IPS-18c (cell line): ENCODE data around the gene SLC4A2.
A peak's percentile ranks its signal among the peaks of the same experiment; 100 is the strongest.

Experiments used
- H3K4me3 ChIP-seq: 2 replicates; pipeline ENCODE4 v1.7.0; 2013; ENCODE audit warnings: low read depth, mild to moderate bottlenecking, low read length, moderate library complexity; ENCODE audit not compliant: insufficient read depth
- H3K9me3 ChIP-seq: one replicate; pipeline ENCODE4 v1.6.1; 2013; ENCODE audit warnings: mild to moderate bottlenecking, low read length, moderate library complexity; ENCODE audit not compliant: control insufficient read depth, insufficient read depth

Gene SLC4A2

DNA sequence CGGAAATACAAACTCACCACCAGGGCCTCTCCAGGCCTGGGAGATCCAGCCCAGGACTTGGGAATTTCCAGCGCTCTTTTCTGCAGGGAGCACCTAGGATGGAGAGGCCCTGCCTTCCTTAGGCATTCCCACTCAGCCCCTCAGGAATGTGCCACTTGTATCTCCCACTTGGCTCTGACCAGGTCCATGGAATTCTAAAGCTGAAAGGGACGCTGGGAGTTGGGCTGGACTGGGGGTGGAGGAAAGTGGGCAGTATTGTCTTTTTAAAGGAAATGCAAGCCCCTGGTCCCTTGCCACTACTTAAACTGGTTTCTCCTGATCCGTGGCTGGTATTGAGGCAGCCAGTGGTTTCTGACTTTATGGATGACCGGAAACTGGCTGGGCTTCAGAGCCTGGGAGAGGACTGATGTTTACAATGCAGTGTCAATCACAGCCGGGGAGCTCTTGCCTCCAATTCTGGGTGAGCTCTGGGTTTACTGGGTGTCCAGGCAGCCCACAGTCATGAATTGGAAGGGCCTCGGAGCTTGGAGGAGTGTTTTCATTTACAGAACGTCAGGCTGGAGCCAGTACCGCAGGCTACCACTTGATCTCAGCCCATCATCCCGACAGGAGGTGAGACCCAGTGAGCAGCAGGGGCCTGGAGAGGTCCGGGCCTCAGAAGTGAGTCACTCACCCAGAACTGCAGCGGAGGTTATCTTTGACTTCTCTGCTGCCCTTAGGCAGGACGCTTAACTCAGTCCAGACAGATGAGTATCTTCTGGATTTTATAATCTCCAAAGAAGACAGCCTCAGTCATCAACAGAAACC lies 54.2 kb downstream of the SLC4A2 start:
- Histone ChIP-seq H3K4me3 (no peak overlapping the region), H3K9me3 (no peaks in the 10 kb centered on the region)

DNA sequence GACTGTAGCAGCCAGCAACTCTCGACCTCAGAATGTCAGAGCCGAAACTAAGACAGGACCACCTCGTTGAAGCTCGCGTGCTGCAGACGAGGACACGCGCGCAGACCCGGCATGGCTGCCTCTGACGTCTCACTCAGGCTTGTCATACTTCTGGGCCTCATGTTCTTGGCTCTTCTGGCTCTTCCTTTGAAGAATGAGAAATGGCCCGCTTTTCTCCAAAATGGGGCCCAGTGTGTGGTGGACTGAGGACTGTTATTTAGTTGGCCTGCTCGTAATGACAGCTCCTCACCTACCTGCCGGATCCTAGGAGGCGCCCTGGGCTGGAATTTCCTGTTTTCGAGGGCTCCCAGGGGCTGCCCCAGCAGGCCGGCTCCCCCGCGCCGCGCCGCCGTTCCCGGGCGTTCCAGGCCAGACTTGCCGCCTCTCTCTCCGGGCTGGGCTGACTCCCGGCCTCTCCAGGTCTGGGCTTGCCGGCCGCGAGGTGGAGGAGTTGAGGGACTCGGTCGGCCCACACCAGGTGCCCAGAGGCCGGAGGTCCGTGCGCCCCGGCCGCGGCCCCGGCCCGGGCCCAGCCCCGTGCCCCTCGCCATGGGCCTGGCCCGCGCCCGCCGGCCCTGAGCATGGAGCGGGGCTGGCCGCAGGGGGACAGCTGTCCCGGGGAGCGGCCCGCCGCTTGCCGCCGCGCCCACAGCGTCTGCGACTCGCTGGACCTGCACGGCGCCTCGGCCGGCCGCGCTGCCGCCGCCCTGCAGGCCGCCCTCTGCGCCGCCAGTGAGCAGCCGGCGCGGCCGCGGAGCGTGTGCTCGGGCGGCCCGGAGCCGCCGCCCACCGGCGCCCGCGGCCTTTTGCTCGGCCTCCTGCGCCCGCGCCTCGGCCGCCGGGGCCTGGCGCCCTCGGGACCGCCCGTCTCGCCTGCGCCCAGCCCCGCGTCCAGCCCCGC lies 55.0 kb downstream of the SLC4A2 start:
- Histone ChIP-seq H3K4me3 (peak overlapping the region; percentile 24), H3K9me3 (no peaks in the 10 kb centered on the region)

DNA sequence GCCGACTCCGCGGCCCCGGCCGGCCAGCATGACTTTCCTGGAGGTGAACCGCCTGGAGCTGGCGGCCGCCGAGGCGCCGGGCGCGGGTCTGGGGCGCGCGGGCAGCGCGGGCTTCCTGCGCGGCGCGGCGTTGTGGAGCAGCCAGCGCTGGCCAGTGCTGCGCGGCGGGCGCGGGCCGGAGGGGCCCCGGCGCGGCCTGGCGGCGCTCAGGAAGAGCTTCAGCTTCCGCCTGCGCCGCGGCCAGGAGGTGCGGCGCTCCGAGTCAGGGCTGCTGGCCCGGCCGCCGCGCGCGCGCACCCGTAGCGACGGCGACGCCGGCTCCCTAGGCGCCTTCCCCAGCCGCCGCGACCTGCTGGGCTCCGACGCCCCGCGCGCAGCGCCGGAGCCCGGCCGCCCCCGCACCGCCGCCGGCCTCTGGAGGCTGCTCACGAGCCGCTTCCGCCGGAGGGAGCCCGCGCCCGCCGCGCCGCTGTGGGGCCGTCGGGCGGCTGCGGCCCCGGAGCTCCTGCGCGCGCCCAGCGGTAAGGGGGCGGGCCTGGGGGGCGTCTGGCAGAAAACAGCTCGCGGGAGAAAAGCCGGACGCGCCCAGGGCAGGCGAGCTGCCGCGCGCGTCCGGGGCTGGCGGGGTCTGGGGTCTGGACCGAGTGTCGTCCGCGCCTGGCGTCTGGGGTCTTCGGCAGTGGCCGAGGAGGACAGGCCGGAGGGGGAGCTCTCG lies 55.9 kb downstream of the SLC4A2 start:
- H3K4me3 ChIP-seq = peak overlapping the region; percentile 46

DNA sequence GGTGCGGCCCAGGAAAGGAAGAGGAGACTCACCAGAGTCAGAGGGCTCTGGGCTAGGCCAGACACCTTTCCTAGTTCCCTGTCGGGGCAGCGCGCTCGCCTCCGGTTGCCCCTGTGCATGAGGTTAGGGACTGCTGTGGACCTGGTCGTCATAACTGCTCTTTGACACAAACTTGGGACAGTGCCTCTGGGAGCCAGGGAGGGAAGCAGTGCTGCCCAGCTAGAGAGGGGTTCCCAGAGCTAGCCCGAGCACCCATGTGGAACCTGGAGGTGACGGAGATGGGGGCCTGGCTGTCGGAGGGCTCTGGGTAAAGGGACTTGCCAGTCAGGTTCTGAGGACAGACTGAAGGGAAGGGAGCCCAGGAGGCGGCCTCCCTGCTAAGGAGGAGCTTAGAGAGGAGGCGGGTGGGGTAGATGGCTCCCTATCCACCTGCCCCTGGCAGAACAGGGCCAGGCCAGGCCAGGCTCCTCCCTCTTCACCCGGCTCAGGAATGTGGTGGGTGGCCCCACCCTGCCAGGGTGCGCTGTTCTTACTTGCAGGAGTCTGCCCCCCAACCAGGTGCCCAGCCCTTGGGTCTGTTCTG lies 56.5 kb downstream of the SLC4A2 start:
- H3K4me3 ChIP-seq = peak overlapping the region; percentile 46
- no peaks in the 10 kb centered on the region for H3K9me3 ChIP-seq

More for the DNA sequence above, 55.9 kb downstream of the SLC4A2 start:
- no peaks in the 10 kb centered on the region for H3K9me3 ChIP-seq

DNA sequence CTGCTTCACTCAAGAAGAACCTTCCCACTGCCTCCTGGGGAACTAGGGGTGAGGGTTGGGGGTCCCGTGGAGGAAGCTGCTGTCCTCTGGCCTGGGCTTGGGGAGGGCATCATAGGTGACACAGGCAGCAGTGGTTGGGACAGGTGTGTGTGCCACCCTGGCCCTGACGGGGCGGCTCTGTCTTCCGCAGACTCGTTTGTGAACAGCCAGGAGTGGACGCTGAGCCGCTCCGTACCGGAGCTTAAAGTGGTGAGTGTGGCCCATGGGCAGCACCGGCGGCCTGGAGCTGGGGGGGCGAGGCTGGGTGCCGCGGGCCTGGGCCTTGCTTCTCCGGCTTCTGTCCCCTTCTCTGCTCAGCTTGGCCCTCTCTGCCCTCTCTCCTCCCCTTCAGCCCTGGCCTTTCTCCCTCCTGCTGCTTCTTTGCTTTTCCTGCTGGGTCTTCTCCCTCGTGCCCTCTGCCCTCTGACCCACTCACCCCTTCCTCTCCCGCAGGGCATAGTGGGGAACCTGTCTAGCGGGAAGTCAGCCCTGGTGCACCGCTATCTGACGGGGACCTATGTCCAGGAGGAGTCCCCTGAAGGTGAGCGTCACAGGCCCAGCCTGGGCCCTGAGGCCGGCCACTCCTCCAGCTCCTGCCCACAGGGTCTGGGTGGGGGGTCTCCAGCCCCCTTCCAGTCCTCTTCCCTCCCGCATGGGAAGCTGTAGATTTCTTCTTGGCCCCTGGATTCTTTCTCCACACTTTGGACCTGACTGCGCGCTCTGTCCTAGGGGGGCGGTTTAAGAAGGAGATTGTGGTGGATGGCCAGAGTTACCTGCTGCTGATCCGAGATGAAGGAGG lies 57.4 kb downstream of the SLC4A2 start:
- no peaks in the 10 kb centered on the region for H3K9me3 ChIP-seq
- no peak overlapping the region for H3K4me3 ChIP-seq

DNA sequence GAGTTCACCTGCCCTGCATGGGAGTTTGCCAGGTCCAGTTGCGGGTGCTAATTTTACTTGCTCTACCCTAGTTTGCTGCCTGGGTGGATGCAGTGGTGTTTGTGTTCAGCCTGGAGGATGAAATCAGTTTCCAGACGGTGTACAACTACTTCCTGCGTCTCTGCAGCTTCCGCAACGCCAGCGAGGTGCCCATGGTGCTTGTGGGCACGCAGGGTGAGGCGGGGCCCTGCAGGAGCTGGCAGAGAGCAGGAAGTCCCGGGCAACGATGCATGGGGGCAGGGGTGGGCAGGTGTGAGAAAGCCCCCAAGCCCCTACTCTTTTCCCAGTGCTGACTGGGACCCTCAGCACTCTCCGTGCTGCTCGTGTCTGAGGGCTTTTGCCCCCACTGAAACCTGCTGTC lies 58.2 kb downstream of the SLC4A2 start:
- H3K4me3 ChIP-seq = no peak overlapping the region

DNA sequence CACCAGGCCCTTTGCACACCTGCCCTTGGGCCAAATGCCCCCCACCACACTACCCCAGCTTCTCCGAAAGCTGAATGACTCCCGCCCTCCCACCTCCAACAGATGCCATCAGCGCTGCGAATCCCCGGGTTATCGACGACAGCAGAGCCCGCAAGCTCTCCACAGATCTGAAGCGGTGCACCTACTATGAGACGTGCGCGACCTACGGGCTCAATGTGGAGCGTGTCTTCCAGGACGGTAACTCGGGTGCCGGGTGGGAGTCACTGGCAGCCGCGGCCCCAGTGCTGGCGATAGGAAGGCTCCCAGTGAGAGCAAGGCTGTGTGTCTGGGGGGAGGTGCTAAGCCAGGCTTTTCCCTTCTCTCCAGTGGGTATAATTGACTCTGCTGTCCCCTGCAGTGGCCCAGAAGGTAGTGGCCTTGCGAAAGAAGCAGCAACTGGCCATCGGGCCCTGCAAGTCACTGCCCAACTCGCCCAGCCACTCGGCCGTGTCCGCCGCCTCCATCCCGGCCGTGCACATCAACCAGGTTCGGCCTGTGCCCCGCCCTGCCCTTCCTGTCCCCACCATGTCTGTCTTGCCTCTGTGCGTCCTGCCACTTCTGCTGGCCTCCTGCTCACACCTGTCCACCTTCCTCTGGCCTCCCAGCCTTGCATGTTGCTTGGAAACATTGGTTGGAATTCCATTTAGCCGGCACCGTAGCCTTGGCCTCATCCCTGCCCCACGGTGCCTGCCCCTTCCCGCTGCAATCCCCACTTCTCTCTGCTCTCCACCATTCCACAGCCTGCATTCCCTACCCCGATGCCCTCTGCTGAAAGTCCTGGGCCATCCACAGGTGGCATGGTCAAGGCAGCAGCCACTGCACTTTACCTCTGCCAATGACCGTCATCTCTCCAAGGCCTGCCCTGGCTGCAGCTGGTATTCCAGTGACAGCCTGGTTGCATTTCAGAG lies 59.0 kb downstream of the SLC4A2 start:
- H3K9me3 ChIP-seq = no peaks in the 10 kb centered on the region
- no peak overlapping the region for H3K4me3 ChIP-seq

More for the DNA sequence above, 58.2 kb downstream of the SLC4A2 start:
- H3K9me3 ChIP-seq = no peaks in the 10 kb centered on the region

DNA sequence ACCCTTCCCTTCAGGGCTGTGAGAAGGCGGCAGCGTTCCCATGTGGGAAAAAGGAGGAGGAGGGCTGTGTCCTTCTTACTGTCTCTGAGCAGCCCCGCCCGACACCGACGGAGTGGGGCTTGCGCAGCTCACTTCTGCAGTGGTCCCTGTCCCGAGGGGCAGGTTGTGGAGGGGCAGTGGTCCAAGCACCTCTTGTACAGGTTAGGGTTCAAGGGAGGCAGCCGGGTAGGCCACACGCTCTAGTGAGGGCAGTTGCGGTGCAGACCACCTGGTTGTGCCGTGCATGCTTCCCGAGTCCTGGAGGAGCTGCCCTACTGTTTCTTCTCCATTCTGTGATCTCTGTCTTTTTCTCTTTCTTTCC lies 59.6 kb downstream of the SLC4A2 start:
- no peaks in the 10 kb centered on the region for H3K9me3 ChIP-seq
- H3K4me3 ChIP-seq = no peak overlapping the region

DNA sequence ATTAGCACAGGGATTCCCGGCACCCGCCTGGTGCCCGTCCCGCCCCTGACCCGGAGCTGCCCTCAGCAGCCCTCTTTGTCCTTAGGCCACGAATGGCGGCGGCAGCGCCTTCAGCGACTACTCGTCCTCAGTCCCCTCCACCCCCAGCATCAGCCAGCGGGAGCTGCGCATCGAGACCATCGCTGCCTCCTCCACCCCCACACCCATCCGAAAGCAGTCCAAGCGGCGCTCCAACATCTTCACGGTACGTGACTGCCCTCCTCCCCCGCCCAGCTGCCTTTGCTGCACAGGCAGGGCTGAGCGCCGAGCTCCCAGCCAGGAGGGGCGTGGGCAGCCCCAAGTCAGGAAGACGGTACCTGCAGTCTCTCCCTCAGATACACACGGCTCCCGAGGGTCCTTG lies 60.5 kb downstream of the SLC4A2 start:
- no peaks in the 10 kb centered on the region for H3K9me3 ChIP-seq
- no peak overlapping the region for H3K4me3 ChIP-seq

DNA sequence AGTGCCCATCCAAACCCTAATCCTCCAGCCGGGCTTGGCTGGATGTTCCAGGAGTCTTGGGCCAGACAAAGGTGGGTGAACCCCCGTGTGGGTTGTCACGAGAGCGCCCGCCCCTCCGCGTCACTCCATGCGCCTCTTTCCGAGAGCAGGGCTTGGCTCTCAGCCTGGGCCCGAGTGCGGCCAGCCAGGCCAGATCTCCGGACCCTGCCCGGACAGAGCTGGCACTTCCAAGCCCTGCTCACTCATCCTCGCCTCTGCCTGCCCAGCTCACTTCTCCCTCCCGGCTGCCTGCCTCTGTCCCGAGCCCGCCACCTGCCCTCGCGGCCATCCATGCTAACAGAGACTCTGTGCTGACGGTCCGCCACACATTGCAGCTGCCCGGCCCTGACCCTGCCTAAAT lies 61.5 kb downstream of the SLC4A2 start:
- H3K9me3 ChIP-seq = no peaks in the 10 kb centered on the region
- no peak overlapping the region for H3K4me3 ChIP-seq

DNA sequence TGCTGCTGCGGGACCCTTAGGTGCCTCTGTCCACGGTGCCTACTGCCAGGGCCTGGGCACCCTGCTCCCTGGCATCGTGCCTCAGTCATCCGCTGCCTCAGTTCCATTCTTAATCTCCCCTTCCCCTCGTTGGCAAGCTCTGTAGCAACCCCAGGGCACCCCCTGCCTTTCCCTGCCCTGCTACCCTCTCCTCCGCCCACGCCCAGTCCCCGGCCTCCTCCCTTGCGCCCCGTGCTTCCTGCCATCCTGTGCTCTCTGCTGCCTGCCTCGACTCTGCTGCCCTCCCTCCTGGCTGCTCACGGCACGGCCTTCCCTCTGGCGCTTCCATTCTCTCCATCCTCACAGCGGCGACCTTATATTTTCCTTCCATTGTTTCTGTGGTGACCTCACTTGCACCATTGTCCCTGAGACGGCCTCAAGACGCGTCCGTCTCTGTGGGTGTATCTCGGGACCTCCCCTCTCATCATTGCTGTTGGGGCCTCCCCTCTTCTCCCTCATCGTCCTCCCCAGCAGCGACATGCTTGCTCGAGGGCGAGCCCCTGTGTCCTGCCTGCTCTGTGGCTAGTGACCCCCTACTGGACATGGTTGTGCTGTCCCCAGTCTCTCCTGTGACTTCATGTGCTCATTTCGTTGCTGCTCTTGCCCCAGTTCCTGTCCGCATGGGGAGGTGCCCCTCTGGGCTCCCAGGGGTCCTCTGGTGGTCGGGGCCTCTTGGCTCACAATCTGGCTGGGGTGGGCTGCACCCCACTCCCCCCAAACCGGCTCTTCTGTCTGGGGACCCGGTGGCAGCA lies 62.2 kb downstream of the SLC4A2 start:
- Histone ChIP-seq H3K4me3 (no peak overlapping the region), H3K9me3 (no peaks in the 10 kb centered on the region)

DNA sequence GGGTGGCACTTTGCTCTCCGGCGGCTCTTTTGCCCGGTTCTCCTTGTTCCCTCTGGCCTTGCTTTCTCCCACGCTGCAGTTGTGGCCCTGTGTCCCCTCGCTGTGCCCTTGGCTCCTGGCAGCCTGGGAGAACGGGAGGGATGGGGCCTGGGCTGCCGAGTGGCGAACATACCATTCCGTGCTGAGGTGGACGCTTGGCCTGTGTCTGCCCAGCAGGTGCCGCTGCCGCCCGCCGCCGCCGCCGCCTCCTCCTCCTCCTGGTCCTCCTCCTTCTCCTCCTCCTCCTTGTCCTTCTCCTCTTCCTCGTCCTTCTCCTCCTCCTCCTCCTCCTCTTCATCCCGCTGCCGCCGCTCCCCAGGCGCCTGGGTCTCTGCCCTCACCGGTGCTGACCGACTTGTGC lies 62.9 kb downstream of the SLC4A2 start:
- Histone ChIP-seq H3K9me3 (no peaks in the 10 kb centered on the region), H3K4me3 (no peak overlapping the region)

DNA sequence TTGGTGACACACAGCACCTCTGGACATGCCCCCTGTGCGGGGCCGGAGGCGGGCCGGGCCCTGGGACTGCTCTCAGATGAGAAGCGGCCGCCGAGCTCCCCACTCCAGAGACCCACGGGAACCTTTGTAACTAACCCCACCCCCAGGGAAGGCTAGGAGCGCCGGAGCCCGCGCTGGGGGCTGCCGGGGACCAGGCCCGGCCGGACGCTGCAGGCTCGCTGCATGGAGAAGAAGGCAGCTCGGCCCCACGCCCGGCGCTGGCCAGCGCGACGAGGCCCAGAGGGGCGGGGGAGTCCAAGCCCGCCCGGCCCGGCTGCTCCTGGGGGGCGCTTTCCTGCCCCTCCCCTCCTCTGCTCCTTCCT lies 63.4 kb downstream of the SLC4A2 start:
- no peaks in the 10 kb centered on the region for H3K9me3 ChIP-seq
- no peak overlapping the region for H3K4me3 ChIP-seq

DNA sequence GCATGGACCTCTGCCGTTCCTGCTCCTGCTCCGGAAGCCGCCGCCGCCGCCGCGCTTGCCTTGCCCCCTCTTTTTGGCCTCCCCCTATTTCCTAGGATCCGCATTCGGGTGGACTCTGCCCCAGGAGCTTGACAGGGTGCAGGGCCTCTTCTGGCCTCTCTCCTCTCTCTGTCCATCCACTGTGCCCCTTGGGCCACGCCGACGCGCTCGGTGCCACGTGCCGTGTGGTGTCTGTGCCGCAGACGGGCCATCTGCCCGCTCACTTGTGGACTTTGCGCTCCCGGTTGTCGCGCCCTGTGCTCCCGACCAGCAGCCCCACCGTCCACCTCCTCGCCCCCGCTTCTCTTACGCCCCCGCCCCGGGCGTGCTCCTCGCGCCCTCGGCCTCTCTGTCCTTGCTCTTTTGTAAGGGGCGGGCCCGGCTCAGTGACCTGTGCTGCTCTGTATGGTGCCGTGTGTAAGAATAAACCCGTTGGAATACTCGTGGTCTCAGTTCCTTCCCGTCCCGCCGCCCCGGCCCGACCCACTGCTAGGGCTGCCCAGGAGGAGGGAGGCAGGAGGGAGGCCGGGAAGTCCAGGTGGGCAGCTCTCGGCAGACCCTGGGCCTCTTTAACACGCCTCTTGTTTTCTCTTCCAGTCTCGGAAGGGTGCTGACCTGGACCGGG lies 63.9 kb downstream of the SLC4A2 start:
- Histone ChIP-seq H3K9me3 (no peaks in the 10 kb centered on the region), H3K4me3 (no peak overlapping the region)
